SIG-M5 treated with dmso at 0.1 percent for 504 hours (cell line): ENCODE measurements around the gene SBF2.
A peak's percentile ranks its signal among the peaks of the same experiment; 100 is the strongest.

Experiments used
- DNase-seq: peaks from one replicate; lab custom pipeline; 2025; ENCODE audit not compliant: unreplicated experiment; lab: John Stamatoyannopoulos, UW

SBF2 gene

GRCh38 chr11:10293423-10294289, at the start of gene SBF2:
Gene SBF2 (minus strand): TSS chr11:10294219. CDS start chr11:10294069, 150 bp downstream.
- DNase-seq = peak; percentile 42

- no peak for DNase-seq
Observed at GRCh38 chr11:10338287-10338686, 44.3 kb upstream of the SBF2 start.

- DNase-seq = no peak
Observed at GRCh38 chr11:10333490-10333889, 39.5 kb upstream of the SBF2 start.

GRCh38 chr11:10331548-10332289, 37.7 kb upstream of the SBF2 start:
- DNase-seq = no peak

- no peak for DNase-seq
Observed at GRCh38 chr11:10329935-10330334, 35.9 kb upstream of the SBF2 start.

DNA sequence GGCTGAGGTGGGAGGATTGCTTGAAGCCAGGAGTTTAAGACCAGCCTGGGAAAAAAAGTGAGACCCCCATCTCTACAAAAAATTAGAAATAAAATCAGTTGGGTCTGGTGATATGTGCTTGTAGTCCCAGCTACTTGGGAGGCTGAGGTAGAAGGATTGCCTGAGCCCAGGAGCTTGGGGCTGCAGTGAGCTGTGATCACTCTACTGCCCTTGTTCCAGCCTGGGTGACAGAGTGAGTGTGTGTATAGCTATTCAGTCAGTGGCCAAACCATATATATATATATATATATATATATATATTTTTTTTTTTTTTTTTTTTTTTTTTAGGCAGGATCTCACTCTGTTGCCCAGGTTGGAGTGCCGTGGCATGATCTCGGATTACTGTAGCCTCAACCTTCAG, 35.3 kb upstream of the SBF2 start:
- DNase-seq = no peak

- no peak for DNase-seq
Observed at GRCh38 chr11:10328314-10329098, 34.5 kb upstream of the SBF2 start.

- no peak for DNase-seq
Observed at GRCh38 chr11:10327254-10327653, 33.2 kb upstream of the SBF2 start.

- no peak for DNase-seq
Observed at GRCh38 chr11:10326012-10326964, 32.3 kb upstream of the SBF2 start.

GRCh38 chr11:10325277-10326011, 31.4 kb upstream of the SBF2 start:
- DNase-seq = no peak

DNA sequence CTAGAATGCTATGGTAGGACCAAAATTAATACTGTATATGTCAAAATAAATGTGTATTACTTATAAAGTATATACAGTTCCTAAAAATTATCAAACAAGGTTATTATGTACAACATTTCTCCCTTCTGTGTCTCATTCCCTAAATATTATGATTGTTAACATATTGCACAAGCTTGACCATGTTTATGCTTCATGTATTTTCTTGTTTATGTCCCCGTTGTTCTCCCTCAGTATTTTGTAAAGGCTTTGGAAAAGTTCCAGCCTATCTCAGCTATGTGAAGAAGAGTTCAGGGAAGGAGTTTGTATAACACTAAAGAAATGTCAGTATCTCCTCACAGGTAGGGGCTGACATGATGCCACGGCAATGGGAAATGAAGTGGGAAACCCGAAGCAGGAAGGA, 30.5 kb upstream of the SBF2 start:
- DNase-seq = no peak

DNA sequence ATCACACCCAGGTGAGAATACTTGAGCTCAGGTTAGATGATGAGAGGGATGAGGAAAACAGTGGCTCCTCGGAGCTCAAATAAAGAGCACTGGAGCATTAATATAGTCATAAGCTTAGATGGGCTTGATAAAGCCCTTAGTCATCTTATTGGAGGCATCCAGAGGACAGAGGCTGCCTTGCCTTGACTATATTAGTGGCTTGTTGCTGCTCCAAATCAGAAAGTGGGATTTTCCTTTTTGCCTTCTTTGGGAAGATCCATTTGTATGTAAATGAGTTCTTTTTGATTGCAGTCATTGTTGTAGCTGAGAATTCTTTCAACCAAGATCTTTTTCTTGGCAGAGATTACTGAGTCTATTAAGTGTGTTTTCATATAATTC, 29.8 kb upstream of the SBF2 start:
- no peak for DNase-seq

DNA sequence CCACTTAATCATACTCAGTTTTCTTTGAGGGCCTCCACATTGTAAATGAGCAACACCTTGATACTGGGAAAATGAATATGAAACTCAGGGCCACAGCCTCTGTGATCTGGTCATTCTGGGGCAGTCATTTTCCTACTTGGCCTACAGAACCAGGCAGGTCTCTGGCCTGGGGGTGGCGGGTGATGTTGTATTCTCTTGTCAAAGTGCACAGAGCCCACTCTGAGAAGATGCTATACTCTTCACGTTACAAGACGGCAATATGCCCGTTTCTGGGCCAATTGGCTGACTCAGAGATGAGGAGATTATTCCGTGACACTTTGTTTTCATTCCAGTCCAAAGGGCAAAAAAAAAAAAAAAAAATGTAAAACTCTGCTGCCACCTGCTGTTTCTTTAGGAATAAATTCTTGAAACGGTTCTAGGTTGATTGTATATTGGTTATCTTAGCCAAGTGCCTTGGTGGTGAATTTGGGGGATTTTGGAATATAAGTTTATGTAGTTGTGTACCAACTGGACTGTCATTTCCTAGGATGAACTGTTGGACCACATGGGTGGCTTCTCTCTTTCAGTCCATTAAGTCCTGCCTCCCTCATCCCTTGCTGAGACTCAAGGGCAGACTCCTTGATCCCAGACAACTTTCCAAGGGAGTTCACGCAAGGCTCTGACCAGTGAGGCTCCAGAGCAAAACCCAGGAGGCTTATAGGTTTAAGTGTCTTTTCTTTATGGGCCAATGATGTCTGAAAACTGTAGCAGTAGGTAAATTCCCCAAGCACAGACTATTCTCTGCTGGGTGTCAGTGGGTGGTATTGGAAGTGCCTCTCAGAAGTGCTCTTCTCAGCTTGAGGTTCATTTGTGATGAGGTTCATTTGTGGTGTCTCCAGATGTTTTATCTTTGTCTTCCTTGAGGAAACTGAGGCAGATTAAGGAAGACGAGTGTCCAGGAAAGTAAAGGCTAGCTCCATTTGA, 29.1 kb upstream of the SBF2 start:
- peak; percentile 54 for DNase-seq

DNA sequence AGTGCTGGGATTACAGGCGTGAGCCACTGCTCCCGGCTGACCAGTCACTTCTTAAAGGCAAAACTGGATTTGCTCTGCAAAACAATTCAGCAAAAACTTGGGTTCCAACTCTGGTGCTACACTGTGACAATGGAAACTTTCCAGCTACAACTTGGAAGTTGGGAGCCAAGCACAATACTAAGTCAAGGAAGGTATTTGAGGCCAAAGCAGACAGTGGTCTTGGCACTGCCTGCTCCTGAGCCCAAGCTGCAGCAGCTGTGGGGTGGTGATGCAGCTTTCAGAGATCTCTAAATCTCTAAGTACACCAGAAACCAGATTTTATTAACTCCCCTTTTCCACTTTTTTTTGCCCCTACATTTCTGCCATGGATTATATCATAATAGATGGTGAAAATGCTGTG, 28.4 kb upstream of the SBF2 start:
- DNase-seq = no peak

- no peak for DNase-seq
Observed at GRCh38 chr11:10320736-10321465, 26.9 kb upstream of the SBF2 start.

DNA sequence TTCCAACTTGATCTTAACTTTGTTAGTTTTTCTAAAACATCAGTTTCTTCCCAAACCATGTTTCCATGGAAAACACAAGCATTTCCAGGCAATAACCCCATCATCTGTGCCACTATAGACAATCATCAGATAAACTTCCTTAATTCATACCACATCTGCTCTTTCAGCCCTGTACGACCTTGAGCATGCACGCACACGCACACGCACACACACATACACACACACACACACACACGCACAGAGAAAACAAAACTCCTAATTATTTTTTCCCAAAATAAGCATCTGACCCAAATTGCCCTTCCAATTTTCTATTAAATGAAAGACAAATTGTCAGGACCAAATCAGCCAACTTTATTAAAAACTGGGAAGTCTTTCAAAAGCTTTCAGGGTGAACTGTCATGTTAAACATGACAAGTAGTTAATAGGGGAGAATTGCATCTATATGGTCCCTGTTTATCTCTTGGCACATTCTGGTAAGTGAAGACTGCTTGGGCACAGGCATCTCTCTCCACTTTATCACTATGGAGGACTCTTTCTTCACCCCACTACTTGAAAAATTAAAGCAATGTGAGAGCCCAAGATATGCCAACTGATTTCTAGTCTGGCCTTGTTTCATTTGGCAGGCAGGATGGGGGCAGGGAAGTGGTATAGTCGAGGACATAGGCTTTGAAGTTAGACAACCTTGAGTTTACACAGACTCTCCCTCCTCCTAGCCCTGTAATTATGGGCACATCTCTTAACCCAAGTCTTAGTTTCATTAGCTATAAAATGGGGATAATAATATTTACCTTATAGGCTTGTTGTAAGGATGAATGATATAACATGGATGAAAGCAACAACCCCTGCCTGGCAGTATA, 25.9 kb upstream of the SBF2 start:
- no peak for DNase-seq

DNA sequence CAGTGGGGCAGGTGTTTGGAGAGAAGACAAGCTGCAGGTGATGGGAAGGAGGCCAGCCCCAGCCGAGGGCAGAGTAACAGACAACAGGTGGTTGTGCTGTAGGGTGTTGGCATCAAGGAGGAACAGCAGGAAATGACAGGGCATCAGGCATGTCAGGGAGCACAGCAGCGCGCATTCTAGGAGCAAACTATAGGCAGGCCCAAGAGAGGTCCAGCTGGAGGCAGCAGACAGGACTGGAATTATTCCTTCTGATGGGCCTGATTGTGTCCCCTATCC, 24.4 kb upstream of the SBF2 start:
- no peak for DNase-seq
